CD14-positive monocyte (primary cell): Measurements from ENCODE around the gene CYP27A1. TPM values are rescaled to one million over a fixed set of nuclear protein-coding genes. Genes with fewer than 3 reads are reported as not detected.

Source experiments
- DNase-seq, 3 donors: peaks; one replicate each; pipeline ENCODE4 v3.0.0-alpha.2; 2011 to 2022
- H2AFZ ChIP-seq: 2 replicates; pipeline ENCODE4 v1.6.0; 2012; ENCODE audit warnings: mild to moderate bottlenecking, low read depth, low read length, inconsistent platforms; ENCODE audit not compliant: insufficient read depth, poor library complexity, severe bottlenecking
- H3K27ac ChIP-seq, 2 donors: 1 replicate in 1 of 2; 2 replicates in 1 of 2; pipeline ENCODE4 v1.5.1; 2012 to 2013; ENCODE audit warnings: low read length in 2 of 2, control low read depth in 1 of 2, inconsistent platforms in 1 of 2, low read depth in 1 of 2, mild to moderate bottlenecking in 1 of 2
- H3K27me3 ChIP-seq, 2 donors: one replicate each; pipeline versions ENCODE4 v1.6.0 to v1.6.1; 2011 to 2013; ENCODE audit warnings: low read length in 2 of 2; ENCODE audit not compliant: control insufficient read depth in 2 of 2, insufficient read depth in 2 of 2
- H3K36me3 ChIP-seq, 2 donors: replicated peaks in 1 of 2; 1 replicate in 1 of 2; 2 replicates in 1 of 2; pipeline versions ENCODE4 v1.5.1 to v1.6.1; 2012 to 2013; ENCODE audit warnings: low read length in 2 of 2, control low read depth in 1 of 2, inconsistent platforms in 1 of 2, mild to moderate bottlenecking in 1 of 2; ENCODE audit not compliant: insufficient read depth in 2 of 2, control insufficient read depth in 1 of 2
- H3K4me1 ChIP-seq, 2 donors: 1 replicate in 1 of 2; 2 replicates in 1 of 2; pipeline versions ENCODE4 v1.5.1 to v1.6.1; 2012 to 2013; ENCODE audit warnings: low read length in 2 of 2, control low read depth in 1 of 2, inconsistent platforms in 1 of 2, mild to moderate bottlenecking in 1 of 2, moderate library complexity in 1 of 2; ENCODE audit not compliant: insufficient read depth in 2 of 2, control insufficient read depth in 1 of 2
- H3K4me2 ChIP-seq: replicated peaks from 2 replicates; pipeline ENCODE3; 2012; ENCODE audit warnings: low read length, moderate library complexity, mild to moderate bottlenecking; ENCODE audit not compliant: poor library complexity, severe bottlenecking; ENCODE audit errors: extremely low read depth
- H3K4me3 ChIP-seq, 3 experiments: fragments of 200-600 bp in 1 of 3; sonication (generic) in 1 of 3; replicated peaks in 1 of 3; 1 replicate in 2 of 3; 2 replicates in 1 of 3; pipeline ENCODE4 v1.5.1; 2011 to 2013; ENCODE audit warnings: low read length in 3 of 3, mild to moderate bottlenecking in 3 of 3, control low read depth in 2 of 3, low read depth in 2 of 3, inconsistent platforms in 1 of 3, moderate library complexity in 1 of 3
- H3K79me2 ChIP-seq: 2 replicates; pipeline ENCODE4 v1.6.0; 2012; ENCODE audit warnings: mild to moderate bottlenecking, control low read depth, inconsistent platforms, low read length, moderate library complexity; ENCODE audit not compliant: insufficient read depth
- H3K9ac ChIP-seq: 2 replicates; pipeline ENCODE4 v1.6.0; 2017; ENCODE audit warnings: low read length, mild to moderate bottlenecking; ENCODE audit not compliant: insufficient read depth, poor library complexity, severe bottlenecking
- H3K9me3 ChIP-seq, 2 donors: replicated peaks in 1 of 2; 1 replicate in 1 of 2; 2 replicates in 1 of 2; pipeline versions ENCODE4 v1.5.1 to v1.6.1; 2012 to 2013; ENCODE audit warnings: low read length in 2 of 2, control low read depth in 1 of 2; ENCODE audit not compliant: control insufficient read depth in 1 of 2, insufficient read depth in 1 of 2
- H4K20me1 ChIP-seq: 2 replicates; pipeline ENCODE4 v1.6.0; 2012; ENCODE audit warnings: mild to moderate bottlenecking, low read length, control low read depth, moderate library complexity; ENCODE audit not compliant: insufficient read depth
- H3K27ac Mint-ChIP-seq, 7 donors: one replicate each; pipeline ENCODE4 v1.8.0; 2020; ENCODE audit warnings: mild to moderate bottlenecking in 7 of 7, mixed read lengths in 7 of 7, moderate library complexity in 6 of 7, inconsistent platforms in 2 of 7
- H3K27me3 Mint-ChIP-seq, 3 donors: one replicate each; pipeline ENCODE4 v1.8.0; 2021 to 2022; ENCODE audit warnings: low read depth in 3 of 3, mild to moderate bottlenecking in 3 of 3, mixed read lengths in 3 of 3, moderate library complexity in 3 of 3, inconsistent platforms in 1 of 3
- H3K36me3 Mint-ChIP-seq, 2 donors: one replicate each; pipeline ENCODE4 v1.8.0; 2020; ENCODE audit warnings: mixed read lengths in 2 of 2, inconsistent platforms in 1 of 2, mild to moderate bottlenecking in 1 of 2
- H3K4me1 Mint-ChIP-seq: one replicate; pipeline ENCODE4 v1.8.0; 2020; ENCODE audit warnings: mild to moderate bottlenecking, mixed read lengths
- H3K4me3 Mint-ChIP-seq, 2 donors: one replicate each; pipeline ENCODE4 v1.8.0; 2020; ENCODE audit warnings: mild to moderate bottlenecking in 2 of 2, mixed read lengths in 2 of 2, moderate library complexity in 1 of 2
- H3K9me3 Mint-ChIP-seq, 7 donors: one replicate each; pipeline ENCODE4 v1.8.0; 2020 to 2022; ENCODE audit warnings: mixed read lengths in 7 of 7, mild to moderate bottlenecking in 6 of 7, moderate library complexity in 6 of 7, inconsistent platforms in 2 of 7
- CTCF ChIP-seq: fragments of 200-600 bp; IDR thresholded peaks from one replicate; pipeline ENCODE4 v1.8.0; 2022; ENCODE audit warnings: antibody characterized with exemption, mild to moderate bottlenecking
- WGBS: methylation state at CpG from one replicate; pipeline ENCODE4 v1.1.5; 2013; ENCODE audit warnings: missing lambda C conversion rate; ENCODE audit not compliant: insufficient coverage; 5-methylcytosine and 5-hydroxymethylcytosine counted together
- intact Hi-C, 2 donors: fragments of 100-400 bp; cut with micrococcal nuclease; formaldehyde crosslinking; loops; one replicate each; pipeline versions ENCODE4 v1.15.0 to v1.15.1; 2023
- polyA plus RNA-seq, 3 donors: library from polyadenylated mRNA; depleted of rRNA in 1 of 3; unstranded in 2 of 3; stranded (reverse) in 1 of 3; fragments of 300-500 nt in 2 of 3; fragments of >200 nt in 1 of 3; fragmentation: Illumina TruSeq in 2 of 3; gene quantifications; 1 replicate in 2 of 3; 2 replicates in 1 of 3; pipeline ENCODE4 v1.2.3, GENCODE V29; 2012 to 2021

Gene CYP27A1
- polyA plus RNA-seq, 3 donors, result 151 to 218 (median 214) TPM

- intact Hi-C loops, result loop anchor here (5.0 kb wide), 3 partner anchors 77 to 97 kb away; no protein-coding TSS in a partner anchor
- H3K9me3 Mint-ChIP-seq, result peaks cover 0 to 7% (median 0%) of the 10 kb centered on the region in 7 donors
- DNase-seq, result no peak
- Histone ChIP-seq H3K4me1 (peaks cover 27 to 31% of the 10 kb centered on the region in 2 donors), H3K79me2 (no peaks in the 10 kb centered on the region), H3K4me2 (no peak overlapping the region), H3K9ac (no peak overlapping the region), H2AFZ (no peak overlapping the region), H3K4me3 (no peak overlapping the region), H4K20me1 (no peaks in the 10 kb centered on the region), H3K9me3 (no peaks in the 10 kb centered on the region), H3K27ac (no peak overlapping the region), H3K27me3 (peaks cover 0 to 5% of the 10 kb centered on the region in 2 donors), H3K36me3 (peaks cover 0 to 4% of the 10 kb centered on the region in 2 donors)
- H3K27ac Mint-ChIP-seq, result no peak overlapping the region
- peaks cover 16 to 26% (median 24%) of the 10 kb centered on the region in 3 donors for H3K27me3 Mint-ChIP-seq
- H3K36me3 Mint-ChIP-seq, result peaks cover 22 to 25% of the 10 kb centered on the region in 2 donors
- TF ChIP-seq CTCF, result no peak
- no peak overlapping the region for H3K4me3 Mint-ChIP-seq
- 100% methylated on average over 3 of the region's 7 CpGs for WGBS
- peaks cover 38% of the 10 kb centered on the region for H3K4me1 Mint-ChIP-seq
Measured at GRCh38 chr2:218824004-218824403, 42.1 kb downstream of the CYP27A1 start.

- Histone ChIP-seq H3K9me3 (no peaks in the 10 kb centered on the region), H3K4me2 (peak overlapping the region; percentile 51)
Measured at GRCh38 chr2:218826791-218827190, 44.8 kb downstream of the CYP27A1 start.

More at GRCh38 chr2:218826791-218827190, 44.8 kb downstream of the CYP27A1 start:
- H3K36me3 ChIP-seq, result no peaks in the 10 kb centered on the region
- peak overlapping the region; percentile 57 for H2AFZ ChIP-seq
- Mint-ChIP-seq H3K27ac (peak overlapping the region in 3 of 7 donors; percentile 25 to 51 (median 42)), H3K9me3 (peaks cover 0 to 7% (median 0%) of the 10 kb centered on the region in 7 donors), H3K36me3 (peaks cover 4 to 7% of the 10 kb centered on the region in 2 donors), H3K27me3 (peaks cover 18 to 29% (median 21%) of the 10 kb centered on the region in 3 donors), H3K4me3 (peak overlapping the region in 1 of 2 donors; percentile 39), H3K4me1 (peaks cover 22% of the 10 kb centered on the region)
- no peaks in the 10 kb centered on the region for H3K79me2 ChIP-seq
- no peak overlapping the region for H3K9ac ChIP-seq
- peaks cover 0 to 5% of the 10 kb centered on the region in 2 donors for H3K27me3 ChIP-seq
- 85% methylated on average over 4 of the region's 10 CpGs for WGBS
- no peak for TF ChIP-seq CTCF
- intact Hi-C loops, result no loop called here
- peak overlapping the region in 1 of 3 experiments; percentile 28 for H3K4me3 ChIP-seq
- peaks cover 8 to 16% of the 10 kb centered on the region in 2 donors for H3K4me1 ChIP-seq
- H4K20me1 ChIP-seq, result no peaks in the 10 kb centered on the region
- no peak for DNase-seq
- H3K27ac ChIP-seq, result no peak overlapping the region
